Measurements from ENCODE around the gene ZNF407. TPM values are rescaled to one million over a fixed set of nuclear protein-coding genes. Genes with fewer than 3 reads are reported as not detected.
A peak's percentile ranks its signal among the peaks of the same experiment; 100 is the strongest.

ZNF407 gene
- total and polyA plus RNA-seq, 2 donors from 2014 or later: 2.5 to 17.8 TPM

GRCh38 chr18:74745633-74746403 is 148.1 kb downstream of the ZNF407 start:
- FAIRE-seq (no peak), DNase-seq (no peak)
- H3K4me1 ChIP-seq (ENCODE audit: control insufficient read depth in 2 of 3, insufficient read depth in 2 of 3, low read depth in 1 of 3, low read length in 3 of 3): no peaks in the 10 kb centered on the region
- H3K4me3 ChIP-seq (ENCODE audit: low read length in 3 of 3): no peak overlapping the region
- H3K27ac ChIP-seq (ENCODE audit: low read depth in 2 of 2, low read length in 2 of 2): no peak overlapping the region
- intact Hi-C loops (cut with DNase I): no loop called here
- H3K9ac ChIP-seq (ENCODE audit: low read length in 3 of 3): no peak overlapping the region
- no peak for TF ChIP-seq CTCF (IDR thresholded peaks at IDR 0.05; ENCODE audit: borderline replicate concordance, extremely low read depth, insufficient read depth)
- H3K36me3 ChIP-seq (ENCODE audit: control insufficient read depth in 2 of 3, insufficient read depth in 3 of 3, low read length in 3 of 3): no peaks in the 10 kb centered on the region
- no peaks in the 10 kb centered on the region for H3K27me3 ChIP-seq (ENCODE audit: control insufficient read depth, insufficient read depth, low read length)
- H3K9me3 ChIP-seq (ENCODE audit: control insufficient read depth in 2 of 3, insufficient read depth in 1 of 3, low read length in 3 of 3): no peaks in the 10 kb centered on the region

GRCh38 chr18:74748809-74749208 is 151.1 kb downstream of the ZNF407 start:
- H3K4me3 ChIP-seq (ENCODE audit: low read length in 3 of 3): no peak overlapping the region
- no peak overlapping the region for H3K27ac ChIP-seq (ENCODE audit: low read depth in 2 of 2, low read length in 2 of 2)
- intact Hi-C loops (cut with DNase I): no loop called here
- H3K4me1 ChIP-seq (ENCODE audit: control insufficient read depth in 2 of 3, insufficient read depth in 2 of 3, low read depth in 1 of 3, low read length in 3 of 3): no peaks in the 10 kb centered on the region
- DNase-seq (peak in 4 of 5 donors; percentile 66 to 85 (median 77)), FAIRE-seq (no peak)
- no peaks in the 10 kb centered on the region for H3K27me3 ChIP-seq (ENCODE audit: control insufficient read depth, insufficient read depth, low read length)
- no peaks in the 10 kb centered on the region for H3K36me3 ChIP-seq (ENCODE audit: control insufficient read depth in 2 of 3, insufficient read depth in 3 of 3, low read length in 3 of 3)
- H3K9ac ChIP-seq (ENCODE audit: low read length in 3 of 3): no peak overlapping the region
- H3K9me3 ChIP-seq (ENCODE audit: control insufficient read depth in 2 of 3, insufficient read depth in 1 of 3, low read length in 3 of 3): no peaks in the 10 kb centered on the region
- TF ChIP-seq CTCF (IDR thresholded peaks at IDR 0.05; ENCODE audit: borderline replicate concordance, extremely low read depth, insufficient read depth): no peak

GRCh38 chr18:74758995-74759394 is 161.3 kb downstream of the ZNF407 start:
- H3K4me3 ChIP-seq (ENCODE audit: low read length in 3 of 3): no peak overlapping the region
- FAIRE-seq: no peak
- DNase-seq: no peak
- H3K9ac ChIP-seq (ENCODE audit: low read length in 3 of 3): no peak overlapping the region
- H3K4me1 ChIP-seq (ENCODE audit: control insufficient read depth in 2 of 3, insufficient read depth in 2 of 3, low read depth in 1 of 3, low read length in 3 of 3): no peaks in the 10 kb centered on the region
- H3K27me3 ChIP-seq (ENCODE audit: control insufficient read depth, insufficient read depth, low read length): no peaks in the 10 kb centered on the region
- no peaks in the 10 kb centered on the region for H3K36me3 ChIP-seq (ENCODE audit: control insufficient read depth in 2 of 3, insufficient read depth in 3 of 3, low read length in 3 of 3)
- no peak overlapping the region for H3K27ac ChIP-seq (ENCODE audit: low read depth in 2 of 2, low read length in 2 of 2)
- intact Hi-C loops (cut with DNase I): no loop called here
- TF ChIP-seq CTCF (IDR thresholded peaks at IDR 0.05; ENCODE audit: borderline replicate concordance, extremely low read depth, insufficient read depth): no peak
- H3K9me3 ChIP-seq (ENCODE audit: control insufficient read depth in 2 of 3, insufficient read depth in 1 of 3, low read length in 3 of 3): peaks cover 0 to 2% (median 0%) of the 10 kb centered on the region in 3 donors
